ENCODE measurements around the gene RPUSD4.

DNA sequence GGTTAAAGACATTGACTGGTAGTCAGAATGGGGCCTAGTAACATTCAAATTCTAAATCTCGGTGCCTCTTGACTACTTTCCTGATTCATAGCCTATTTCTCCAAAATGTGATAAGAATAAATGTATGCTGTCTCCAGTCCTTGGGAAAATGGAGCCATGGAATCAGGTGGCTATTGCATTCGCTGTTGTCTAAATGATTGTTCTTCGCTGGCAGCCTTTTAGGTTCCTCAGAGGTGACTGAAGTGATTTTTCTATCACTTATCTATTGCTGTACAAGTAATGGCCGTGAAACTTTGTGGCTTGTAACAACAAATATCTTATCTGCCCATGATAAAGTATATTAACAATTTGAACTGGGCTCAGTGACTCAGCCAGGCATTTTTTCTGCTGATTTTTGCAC is 41.8 kb upstream of the RPUSD4 start:
- TF ChIP-seq, protein P1, sequence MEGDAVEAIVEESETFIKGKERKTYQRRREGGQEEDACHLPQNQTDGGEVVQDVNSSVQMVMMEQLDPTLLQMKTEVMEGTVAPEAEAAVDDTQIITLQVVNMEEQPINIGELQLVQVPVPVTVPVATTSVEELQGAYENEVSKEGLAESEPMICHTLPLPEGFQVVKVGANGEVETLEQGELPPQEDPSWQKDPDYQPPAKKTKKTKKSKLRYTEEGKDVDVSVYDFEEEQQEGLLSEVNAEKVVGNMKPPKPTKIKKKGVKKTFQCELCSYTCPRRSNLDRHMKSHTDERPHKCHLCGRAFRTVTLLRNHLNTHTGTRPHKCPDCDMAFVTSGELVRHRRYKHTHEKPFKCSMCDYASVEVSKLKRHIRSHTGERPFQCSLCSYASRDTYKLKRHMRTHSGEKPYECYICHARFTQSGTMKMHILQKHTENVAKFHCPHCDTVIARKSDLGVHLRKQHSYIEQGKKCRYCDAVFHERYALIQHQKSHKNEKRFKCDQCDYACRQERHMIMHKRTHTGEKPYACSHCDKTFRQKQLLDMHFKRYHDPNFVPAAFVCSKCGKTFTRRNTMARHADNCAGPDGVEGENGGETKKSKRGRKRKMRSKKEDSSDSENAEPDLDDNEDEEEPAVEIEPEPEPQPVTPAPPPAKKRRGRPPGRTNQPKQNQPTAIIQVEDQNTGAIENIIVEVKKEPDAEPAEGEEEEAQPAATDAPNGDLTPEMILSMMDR (IDR thresholded peaks at IDR 0.05): no peak
- no peak for TF ChIP-seq POLR2A (IDR thresholded peaks at IDR 0.05)

Measured in lower leg skin (tissue), 3 donors.